ENCODE measurements around the gene NFATC4. TPM values are rescaled to one million over a fixed set of nuclear protein-coding genes. Genes with fewer than 3 reads are reported as not detected.
A peak's percentile ranks its signal among the peaks of the same experiment; 100 is the strongest.

The NFATC4 gene
- total RNA-seq, 1 experiment from 2014 or later, result 14.5 TPM

GRCh38 chr14:24409192-24409591 is 41.2 kb downstream of the NFATC4 start:
- no peak for DNase-seq
- Histone ChIP-seq H3K36me3 (no peaks in the 10 kb centered on the region), H3K9me3 (no peaks in the 10 kb centered on the region), H3K4me3 (no peak overlapping the region), H3K27me3 (no peaks in the 10 kb centered on the region)

- no peaks in the 10 kb centered on the region for H3K9me3 ChIP-seq
- no peak for DNase-seq
- H3K36me3 ChIP-seq, result no peaks in the 10 kb centered on the region
- H3K4me3 ChIP-seq, result no peak overlapping the region
- H3K27me3 ChIP-seq, result no peaks in the 10 kb centered on the region
Measured at GRCh38 chr14:24409956-24410355, 42.0 kb downstream of the NFATC4 start.

GRCh38 chr14:24411443-24412389 is 43.7 kb downstream of the NFATC4 start:
- Histone ChIP-seq H3K27me3 (no peaks in the 10 kb centered on the region), H3K4me3 (no peak overlapping the region), H3K36me3 (no peaks in the 10 kb centered on the region), H3K9me3 (no peaks in the 10 kb centered on the region)
- DNase-seq, result no peak

GRCh38 chr14:24414077-24414476 is 46.1 kb downstream of the NFATC4 start:
- Histone ChIP-seq H3K36me3 (no peaks in the 10 kb centered on the region), H3K27me3 (no peaks in the 10 kb centered on the region), H3K4me3 (no peak overlapping the region), H3K9me3 (no peaks in the 10 kb centered on the region)
- DNase-seq, result no peak

- Histone ChIP-seq H3K27me3 (no peaks in the 10 kb centered on the region), H3K4me3 (no peak overlapping the region), H3K36me3 (no peaks in the 10 kb centered on the region), H3K9me3 (no peaks in the 10 kb centered on the region)
- DNase-seq, result no peak
Measured at GRCh38 chr14:24414732-24415420, 46.9 kb downstream of the NFATC4 start.

GRCh38 chr14:24415421-24416253 is 47.7 kb downstream of the NFATC4 start:
- Histone ChIP-seq H3K27me3 (no peaks in the 10 kb centered on the region), H3K9me3 (no peaks in the 10 kb centered on the region), H3K4me3 (no peak overlapping the region), H3K36me3 (no peaks in the 10 kb centered on the region)
- DNase-seq, result no peak

- H3K4me3 ChIP-seq, result no peak overlapping the region
- H3K36me3 ChIP-seq, result no peaks in the 10 kb centered on the region
- no peak for DNase-seq
- H3K27me3 ChIP-seq, result no peaks in the 10 kb centered on the region
- no peaks in the 10 kb centered on the region for H3K9me3 ChIP-seq
Measured at GRCh38 chr14:24416254-24416931, 48.4 kb downstream of the NFATC4 start.

- Histone ChIP-seq H3K27me3 (no peaks in the 10 kb centered on the region), H3K36me3 (no peaks in the 10 kb centered on the region), H3K4me3 (no peak overlapping the region), H3K9me3 (no peaks in the 10 kb centered on the region)
- DNase-seq, result no peak
Measured at GRCh38 chr14:24416932-24417619, 49.1 kb downstream of the NFATC4 start.

- no peak for DNase-seq
- Histone ChIP-seq H3K4me3 (no peak overlapping the region), H3K36me3 (no peaks in the 10 kb centered on the region), H3K27me3 (no peaks in the 10 kb centered on the region), H3K9me3 (no peaks in the 10 kb centered on the region)
Measured at GRCh38 chr14:24417832-24418491, 50.0 kb downstream of the NFATC4 start.

- Histone ChIP-seq H3K27me3 (no peaks in the 10 kb centered on the region), H3K4me3 (no peak overlapping the region), H3K36me3 (no peaks in the 10 kb centered on the region), H3K9me3 (no peaks in the 10 kb centered on the region)
- peak; percentile 81 for DNase-seq
Measured at GRCh38 chr14:24418492-24418873, 50.5 kb downstream of the NFATC4 start.

GRCh38 chr14:24422261-24422660 is 54.3 kb downstream of the NFATC4 start:
- Histone ChIP-seq H3K9me3 (no peaks in the 10 kb centered on the region), H3K36me3 (no peaks in the 10 kb centered on the region), H3K4me3 (no peak overlapping the region), H3K27me3 (no peaks in the 10 kb centered on the region)
- no peak for DNase-seq

- H3K27me3 ChIP-seq, result no peaks in the 10 kb centered on the region
- DNase-seq, result no peak
- no peak overlapping the region for H3K4me3 ChIP-seq
- no peaks in the 10 kb centered on the region for H3K36me3 ChIP-seq
- no peaks in the 10 kb centered on the region for H3K9me3 ChIP-seq
Measured at GRCh38 chr14:24422694-24423601, 55.0 kb downstream of the NFATC4 start.

- Histone ChIP-seq H3K9me3 (no peaks in the 10 kb centered on the region), H3K27me3 (no peaks in the 10 kb centered on the region), H3K36me3 (no peaks in the 10 kb centered on the region; the same call in 1 of the 2 replicates), H3K4me3 (no peak overlapping the region)
- no peak for DNase-seq
Measured at GRCh38 chr14:24425704-24426103, 57.7 kb downstream of the NFATC4 start.

GRCh38 chr14:24426150-24426911 is 58.3 kb downstream of the NFATC4 start:
- Histone ChIP-seq H3K36me3 (peaks cover 1% of the 10 kb centered on the region; the same call in 1 of the 2 replicates), H3K4me3 (no peak overlapping the region), H3K27me3 (no peaks in the 10 kb centered on the region), H3K9me3 (no peaks in the 10 kb centered on the region)
- no peak for DNase-seq
